LNCaP clone FGC (cell line): ENCODE results near the gene ABCF2.

Source experiments
- DNase-seq: peaks from one replicate; pipeline ENCODE4 v3.0.0-alpha.2; 2011; ENCODE audit warnings: low read depth
- H3K4me3 ChIP-seq: 2 replicates; pipeline ENCODE4 v1.5.1; 2011; ENCODE audit warnings: mild to moderate bottlenecking, low read depth, low read length, control low read depth
- TF ChIP-seq, protein P1 (sequence below): IDR thresholded peaks from 2 replicates; pipeline ENCODE4 v1.5.1; 2012; ENCODE audit warnings: mild to moderate bottlenecking; ENCODE audit not compliant: control insufficient read depth, insufficient read depth; ENCODE audit errors: extremely low read depth

ABCF2 gene

DNA sequence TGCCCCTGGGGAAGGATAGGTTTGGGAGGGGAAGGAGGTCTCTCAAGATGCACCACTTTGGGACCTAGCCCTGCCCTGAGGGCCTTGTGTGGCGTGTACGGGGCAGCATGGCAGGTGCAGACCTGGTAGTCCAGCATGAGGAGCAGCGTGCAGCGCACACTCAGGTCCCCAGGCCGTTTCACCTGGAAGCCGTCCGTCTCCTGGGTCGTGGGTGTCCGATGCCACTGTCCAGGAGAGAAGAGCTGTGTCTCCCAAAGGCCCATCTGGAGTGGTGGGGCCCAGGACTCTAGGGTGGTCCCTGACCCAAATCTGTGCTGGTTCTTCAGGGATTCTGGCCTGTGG lies 14.7 kb upstream of the ABCF2 start:
- TF ChIP-seq, protein P1, sequence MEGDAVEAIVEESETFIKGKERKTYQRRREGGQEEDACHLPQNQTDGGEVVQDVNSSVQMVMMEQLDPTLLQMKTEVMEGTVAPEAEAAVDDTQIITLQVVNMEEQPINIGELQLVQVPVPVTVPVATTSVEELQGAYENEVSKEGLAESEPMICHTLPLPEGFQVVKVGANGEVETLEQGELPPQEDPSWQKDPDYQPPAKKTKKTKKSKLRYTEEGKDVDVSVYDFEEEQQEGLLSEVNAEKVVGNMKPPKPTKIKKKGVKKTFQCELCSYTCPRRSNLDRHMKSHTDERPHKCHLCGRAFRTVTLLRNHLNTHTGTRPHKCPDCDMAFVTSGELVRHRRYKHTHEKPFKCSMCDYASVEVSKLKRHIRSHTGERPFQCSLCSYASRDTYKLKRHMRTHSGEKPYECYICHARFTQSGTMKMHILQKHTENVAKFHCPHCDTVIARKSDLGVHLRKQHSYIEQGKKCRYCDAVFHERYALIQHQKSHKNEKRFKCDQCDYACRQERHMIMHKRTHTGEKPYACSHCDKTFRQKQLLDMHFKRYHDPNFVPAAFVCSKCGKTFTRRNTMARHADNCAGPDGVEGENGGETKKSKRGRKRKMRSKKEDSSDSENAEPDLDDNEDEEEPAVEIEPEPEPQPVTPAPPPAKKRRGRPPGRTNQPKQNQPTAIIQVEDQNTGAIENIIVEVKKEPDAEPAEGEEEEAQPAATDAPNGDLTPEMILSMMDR = no peak
- DNase-seq = no peak
- no peak overlapping the region for H3K4me3 ChIP-seq

GRCh38 chr7:151240942-151241754 lies 14.1 kb upstream of the ABCF2 start:
- H3K4me3 ChIP-seq = no peak overlapping the region
- TF ChIP-seq, protein P1 = no peak
- no peak for DNase-seq

DNA sequence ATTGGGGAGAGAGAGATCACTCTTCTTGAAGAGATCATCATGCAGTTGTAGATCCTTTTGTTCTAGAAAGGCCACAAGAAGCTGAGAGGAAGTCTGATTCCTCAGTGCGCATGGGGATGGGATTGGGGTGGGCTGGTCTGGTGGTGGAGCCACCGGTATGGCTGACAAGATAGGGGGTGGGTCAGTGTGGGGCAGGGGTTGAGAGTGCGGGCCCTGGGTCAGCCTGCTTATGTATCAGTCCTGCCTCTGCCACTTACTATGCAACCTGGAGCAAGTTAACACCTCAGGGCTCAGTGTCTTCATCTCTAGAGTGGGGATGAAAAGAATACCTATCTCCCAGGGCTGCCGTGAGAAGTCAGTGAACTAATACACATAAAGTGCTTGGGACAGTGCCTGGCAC lies 13.5 kb upstream of the ABCF2 start:
- no peak for DNase-seq
- TF ChIP-seq, protein P1 = no peak
- no peak overlapping the region for H3K4me3 ChIP-seq

- H3K4me3 ChIP-seq = no peak overlapping the region
- TF ChIP-seq, protein P1 = no peak
- no peak for DNase-seq
Measured at GRCh38 chr7:151239837-151240459, 12.9 kb upstream of the ABCF2 start.

- no peak for DNase-seq
- TF ChIP-seq, protein P1 = no peak
Measured at GRCh38 chr7:151238924-151239836, 12.2 kb upstream of the ABCF2 start.

GRCh38 chr7:151238190-151238810 lies 11.3 kb upstream of the ABCF2 start:
- no peak for DNase-seq
- TF ChIP-seq, protein P1 = no peak
- no peak overlapping the region for H3K4me3 ChIP-seq

More at GRCh38 chr7:151238924-151239836, 12.2 kb upstream of the ABCF2 start:
- H3K4me3 ChIP-seq = no peak overlapping the region
